GM10847 (cell line): ENCODE results near the gene TEX36.

ENCODE experiments used
- POLR2A ChIP-seq: IDR thresholded peaks from 2 replicates; pipeline ENCODE4 v1.6.1; 2011; ENCODE audit not compliant: insufficient read length; ENCODE audit errors: extremely low read depth

Gene TEX36

GRCh38 chr10:125621052-125621451, 61.9 kb downstream of the TEX36 start:
- no peak for TF ChIP-seq POLR2A

GRCh38 chr10:125620401-125620800, 62.6 kb downstream of the TEX36 start:
- TF ChIP-seq POLR2A, result no peak

- no peak for TF ChIP-seq POLR2A
Measured at GRCh38 chr10:125611756-125612155, 71.2 kb downstream of the TEX36 start.

- no peak for TF ChIP-seq POLR2A
Measured at GRCh38 chr10:125611216-125611615, 71.7 kb downstream of the TEX36 start.

- TF ChIP-seq POLR2A, result no peak
Measured at GRCh38 chr10:125609859-125610258, 73.1 kb downstream of the TEX36 start.

- TF ChIP-seq POLR2A, result no peak
Measured at GRCh38 chr10:125608474-125608873, 74.5 kb downstream of the TEX36 start.

GRCh38 chr10:125607689-125608290, 75.2 kb downstream of the TEX36 start:
- no peak for TF ChIP-seq POLR2A

GRCh38 chr10:125606414-125607010, 76.5 kb downstream of the TEX36 start:
- no peak for TF ChIP-seq POLR2A
